GM19455 (cell line): ENCODE measurements around the gene FBN1.

Experiments
- ATAC-seq: cut with Tn5 transposase; IDR thresholded peaks from one replicate; pipeline ENCODE4 v1.9.1; 2021; ENCODE audit not compliant: unreplicated experiment

Gene FBN1

DNA sequence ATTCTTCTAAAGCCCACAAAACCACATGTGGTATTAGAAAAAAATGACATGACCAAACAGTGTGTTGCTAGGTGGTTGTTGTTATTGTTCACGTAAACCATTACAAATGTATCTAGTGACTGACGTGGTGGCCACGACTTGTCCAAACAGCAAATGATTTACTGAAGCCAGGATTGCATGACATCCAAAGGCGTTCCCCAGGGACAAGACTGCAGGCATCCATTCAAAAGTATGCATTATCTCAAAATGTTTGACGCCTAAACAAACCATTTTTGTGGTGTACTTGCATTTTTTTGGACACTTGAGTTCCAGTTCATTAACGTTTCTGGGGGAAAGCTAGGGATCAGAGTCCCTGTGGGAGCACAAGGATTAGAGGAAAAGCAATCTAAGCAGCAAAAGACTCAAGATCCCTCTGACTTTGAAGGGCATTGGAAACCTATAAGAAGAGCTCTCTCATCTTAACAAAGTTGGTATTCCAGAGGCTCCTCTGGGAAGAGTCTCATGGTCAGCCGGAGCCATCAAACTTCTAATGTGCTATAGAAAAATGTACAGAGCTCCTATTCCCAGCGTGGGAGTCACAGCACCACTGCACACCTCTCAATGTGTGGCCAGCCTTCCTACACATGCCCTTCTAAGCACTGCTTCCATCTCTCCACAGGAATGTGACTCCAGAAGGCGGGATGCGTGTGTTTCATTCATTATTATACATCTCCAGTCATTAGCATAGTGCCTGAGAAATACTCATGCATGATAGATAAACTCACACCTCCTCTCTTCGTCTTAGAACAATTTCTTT lies 62.9 kb downstream of the FBN1 start:
- ATAC-seq = no peak

DNA sequence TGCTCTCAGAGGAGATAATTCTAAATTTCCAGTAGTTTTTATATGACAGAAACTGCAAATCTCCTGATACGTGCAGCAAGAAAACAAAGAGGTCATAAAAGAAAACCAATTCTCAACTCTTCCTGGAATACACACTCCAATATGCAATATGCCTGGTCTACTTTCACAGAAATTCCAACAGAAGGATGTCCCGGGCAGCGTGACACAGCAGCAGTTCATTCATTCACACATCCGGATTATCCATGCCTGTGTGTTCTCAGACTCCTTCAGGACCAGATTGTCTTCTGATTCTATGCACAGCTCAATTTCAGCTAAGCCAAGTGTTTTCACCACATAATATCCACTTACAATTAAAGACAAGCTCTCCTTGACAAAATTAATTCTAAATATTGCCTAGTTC lies 64.3 kb downstream of the FBN1 start:
- no peak for ATAC-seq

DNA sequence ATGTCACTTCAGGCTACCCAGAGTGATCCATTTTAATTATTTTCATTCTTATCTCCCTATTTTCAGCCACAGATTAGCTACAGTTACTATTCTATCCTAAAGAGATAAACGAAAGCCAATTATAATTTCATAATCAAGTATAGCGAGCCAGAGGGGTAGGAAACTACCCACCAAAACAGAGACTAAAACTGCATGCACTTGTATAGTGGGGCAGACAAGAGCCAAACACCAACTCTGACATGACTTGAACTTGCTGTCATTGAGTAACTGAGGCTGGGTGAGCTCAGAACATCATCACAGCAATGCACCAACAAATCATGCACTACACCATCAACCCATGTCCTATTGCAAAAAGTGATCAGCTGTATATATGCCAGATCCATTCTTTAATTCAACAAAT lies 64.8 kb downstream of the FBN1 start:
- ATAC-seq = no peak

- no peak for ATAC-seq
Observed at GRCh38 chr15:48579945-48580671, 65.4 kb downstream of the FBN1 start.

GRCh38 chr15:48578965-48579364 lies 66.5 kb downstream of the FBN1 start:
- no peak for ATAC-seq

- ATAC-seq = no peak
Observed at GRCh38 chr15:48577469-48577868, 68.0 kb downstream of the FBN1 start.

- no peak for ATAC-seq
Observed at GRCh38 chr15:48574187-48574586, 71.3 kb downstream of the FBN1 start.

- ATAC-seq = no peak
Observed at GRCh38 chr15:48573780-48574179, 71.7 kb downstream of the FBN1 start.

- no peak for ATAC-seq
Observed at GRCh38 chr15:48572823-48573222, 72.7 kb downstream of the FBN1 start.

- no peak for ATAC-seq
Observed at GRCh38 chr15:48571510-48571909, 74.0 kb downstream of the FBN1 start.

DNA sequence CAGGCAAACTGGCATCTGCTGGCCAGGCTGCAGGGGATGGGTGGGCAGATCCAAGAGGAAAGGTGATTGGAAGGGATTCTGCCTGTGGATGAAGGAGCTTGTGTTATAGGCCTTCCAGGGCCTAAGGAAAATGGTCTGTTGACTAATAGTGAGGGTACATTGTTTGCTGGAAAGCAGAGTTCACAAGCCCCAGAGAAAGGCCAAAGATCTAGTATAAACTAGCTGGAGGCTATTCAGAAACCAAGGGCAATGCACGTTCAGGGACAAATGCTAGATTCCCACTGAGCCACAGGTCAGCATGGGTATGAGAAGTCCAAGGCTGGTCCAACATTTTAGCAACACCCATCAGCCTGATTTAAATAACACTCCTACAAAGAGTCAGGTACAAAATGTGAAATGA lies 74.7 kb downstream of the FBN1 start:
- ATAC-seq = no peak

- ATAC-seq = no peak
Observed at GRCh38 chr15:48569591-48570302, 75.8 kb downstream of the FBN1 start.

DNA sequence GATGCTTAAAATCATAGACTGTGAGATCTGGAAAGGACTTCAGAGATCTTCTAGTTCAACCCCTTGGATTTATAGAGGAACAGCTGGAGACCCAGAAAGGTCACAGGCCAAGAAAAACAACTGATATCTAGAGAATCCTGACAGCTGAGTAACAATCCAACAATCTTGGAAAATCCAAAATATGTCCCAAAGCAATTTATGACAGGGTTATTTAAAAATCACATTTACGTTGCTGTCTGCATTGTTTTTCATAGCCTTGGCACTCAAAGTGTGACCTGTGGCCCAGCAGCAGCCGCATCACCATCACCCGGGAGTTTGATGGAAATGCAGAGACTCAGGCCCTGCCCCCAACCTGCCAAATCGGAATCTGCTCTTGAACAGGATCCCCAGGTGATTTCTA lies 78.8 kb downstream of the FBN1 start:
- no peak for ATAC-seq

GRCh38 chr15:48565560-48566482 lies 79.7 kb downstream of the FBN1 start:
- ATAC-seq = no peak

- no peak for ATAC-seq
Observed at GRCh38 chr15:48564690-48565089, 80.8 kb downstream of the FBN1 start.

DNA sequence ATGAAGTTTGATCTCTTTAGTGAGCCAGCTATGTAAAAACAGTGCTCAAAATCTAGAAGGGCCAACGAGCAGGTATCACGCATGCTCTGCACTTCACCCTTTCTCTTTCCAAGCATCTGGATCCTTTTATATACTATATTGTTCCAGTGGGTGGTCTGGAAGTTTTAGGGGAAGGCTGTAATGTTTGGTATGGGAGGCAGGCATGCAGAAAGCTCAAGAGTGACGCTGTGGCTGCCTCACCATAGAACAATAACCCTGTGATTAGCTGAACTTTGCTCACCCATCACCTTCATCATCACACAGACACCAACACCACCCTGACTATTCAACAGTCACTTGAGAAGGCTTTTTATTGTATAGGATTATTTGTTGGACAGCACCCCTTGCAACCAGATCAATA lies 81.6 kb downstream of the FBN1 start:
- no peak for ATAC-seq

GRCh38 chr15:48560321-48561051 lies 85.0 kb downstream of the FBN1 start:
- ATAC-seq = no peak

DNA sequence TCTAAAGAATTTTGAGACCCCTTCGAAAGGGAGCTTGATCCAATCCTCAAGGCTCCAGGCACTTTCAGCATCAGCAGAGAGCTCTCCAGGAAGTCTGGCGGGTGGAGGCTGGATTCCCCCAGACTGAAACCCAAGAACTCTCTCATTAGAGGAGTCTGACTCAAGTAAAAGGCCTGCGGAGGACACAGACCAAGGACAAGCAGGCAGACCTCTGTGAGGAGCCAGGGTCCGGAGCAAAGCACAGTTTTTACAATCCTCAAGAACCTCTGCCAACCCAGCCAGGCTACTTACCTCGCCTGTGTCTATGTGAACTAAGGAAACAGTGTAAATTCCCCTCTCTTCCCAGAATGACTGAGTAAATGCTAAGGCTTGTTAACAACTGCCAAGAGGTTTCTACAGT lies 86.2 kb downstream of the FBN1 start:
- no peak for ATAC-seq

DNA sequence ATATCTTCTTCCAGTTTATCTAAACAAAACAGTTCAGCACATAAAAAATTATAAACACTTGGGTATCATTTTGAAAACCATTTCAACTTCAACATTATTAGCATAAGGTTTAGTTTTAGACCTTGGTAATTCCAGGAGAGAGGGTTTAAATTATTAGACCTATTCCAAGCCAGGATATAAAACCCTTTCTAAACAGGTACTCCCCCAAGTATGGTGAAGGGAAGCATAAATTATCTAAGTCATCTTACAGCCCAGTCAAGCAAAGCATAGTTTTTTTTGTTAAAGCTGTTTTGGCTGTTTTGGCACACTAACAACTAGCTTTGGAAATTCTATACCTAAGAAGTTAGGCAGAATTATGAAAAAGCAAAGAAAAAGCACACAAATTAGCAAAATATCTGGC lies 87.3 kb downstream of the FBN1 start:
- no peak for ATAC-seq

DNA sequence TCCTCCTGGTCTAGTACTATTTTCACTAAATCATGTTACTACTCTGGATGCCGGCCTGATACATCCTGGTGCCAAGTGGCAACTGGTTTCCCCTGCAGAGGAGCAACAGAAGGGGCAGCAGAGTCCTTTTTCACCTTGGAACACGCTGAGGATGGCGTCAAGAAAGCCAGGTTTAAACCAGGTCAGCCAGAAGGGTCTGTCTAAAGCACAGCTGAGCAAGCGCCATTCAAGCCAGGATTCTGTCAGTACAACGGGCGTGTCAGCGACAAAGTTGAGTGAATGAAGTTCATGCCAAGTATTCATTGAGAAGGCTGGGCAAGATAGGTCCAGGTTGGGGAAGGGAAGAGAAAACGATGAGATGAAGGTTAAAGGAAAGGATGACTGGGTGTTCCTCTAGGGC lies 88.2 kb downstream of the FBN1 start:
- no peak for ATAC-seq
